H9 (cell line): ENCODE data around the gene SRP68. TPM values are rescaled to one million over a fixed set of nuclear protein-coding genes. Genes with fewer than 3 reads are reported as not detected.

Source experiments
- DNase-seq: peaks from one replicate; pipeline ENCODE4 v3.0.0-alpha.2; 2017
- H2AFZ ChIP-seq: one replicate; pipeline ENCODE4 v1.6.1; 2013; ENCODE audit warnings: mild to moderate bottlenecking, low read length, control low read depth, moderate library complexity
- H2AK5ac ChIP-seq: 2 replicates; pipeline ENCODE4 v1.6.1; 2013; ENCODE audit warnings: low read length, control low read depth, mixed read lengths; ENCODE audit not compliant: insufficient read length
- H2BK120ac ChIP-seq: one replicate; pipeline ENCODE4 v1.6.1; 2013; ENCODE audit warnings: low read depth, mild to moderate bottlenecking, low read length, control low read depth, inconsistent platforms; ENCODE audit not compliant: poor library complexity, severe bottlenecking
- H2BK12ac ChIP-seq: 2 replicates; pipeline ENCODE4 v1.6.1; 2013; ENCODE audit warnings: low read length, control low read depth, mixed read lengths, low read depth; ENCODE audit not compliant: insufficient read length
- H2BK15ac ChIP-seq: 2 replicates; pipeline ENCODE4 v1.6.1; 2013; ENCODE audit warnings: low read depth, low read length, control low read depth
- H2BK20ac ChIP-seq: one replicate; pipeline ENCODE4 v1.6.1; 2013; ENCODE audit warnings: low read depth, mild to moderate bottlenecking, low read length, control low read depth, inconsistent platforms; ENCODE audit not compliant: poor library complexity, severe bottlenecking
- H2BK5ac ChIP-seq: 2 replicates; pipeline ENCODE4 v1.6.1; 2013; ENCODE audit warnings: low read length, control low read depth, mixed read lengths; ENCODE audit not compliant: insufficient read length
- H3K14ac ChIP-seq: 2 replicates; pipeline ENCODE4 v1.6.1; 2013; ENCODE audit warnings: low read length, control low read depth; ENCODE audit not compliant: insufficient read depth
- H3K18ac ChIP-seq: 2 replicates; pipeline ENCODE4 v1.6.1; 2013; ENCODE audit warnings: low read depth, mild to moderate bottlenecking, mixed read lengths, low read length, control low read depth; ENCODE audit not compliant: insufficient read length
- H3K23ac ChIP-seq: 2 replicates; pipeline ENCODE4 v1.6.1; 2013; ENCODE audit warnings: low read length, control low read depth, mixed read lengths, low read depth; ENCODE audit not compliant: insufficient read length
- H3K23me2 ChIP-seq: 2 replicates; pipeline ENCODE4 v1.6.1; 2013; ENCODE audit warnings: low read depth, mild to moderate bottlenecking, mixed read lengths, low read length, control low read depth; ENCODE audit not compliant: insufficient read length, poor library complexity, severe bottlenecking
- H3K27ac ChIP-seq: 2 replicates; pipeline ENCODE4 v1.5.1; 2013; ENCODE audit warnings: low read length, control low read depth, mixed read lengths, low read depth; ENCODE audit not compliant: insufficient read length
- H3K27me3 ChIP-seq: 2 replicates; pipeline ENCODE4 v1.6.1; 2013; ENCODE audit warnings: low read length, control low read depth, inconsistent platforms; ENCODE audit not compliant: insufficient read depth
- H3K4ac ChIP-seq: 2 replicates; pipeline ENCODE4 v1.6.1; 2013; ENCODE audit warnings: low read depth, mild to moderate bottlenecking, control low read depth, inconsistent platforms, low read length, moderate library complexity
- H3K4me1 ChIP-seq: 2 replicates; pipeline ENCODE4 v1.6.1; 2013; ENCODE audit warnings: low read length, control low read depth, inconsistent platforms; ENCODE audit not compliant: insufficient read depth
- H3K4me2 ChIP-seq: 2 replicates; pipeline ENCODE4 v1.6.1; 2013; ENCODE audit warnings: low read length, control low read depth, mixed read lengths; ENCODE audit not compliant: insufficient read length, insufficient read depth
- H3K56ac ChIP-seq: 2 replicates; pipeline ENCODE4 v1.6.1; 2013; ENCODE audit warnings: low read depth, mild to moderate bottlenecking, mixed read lengths, low read length, control low read depth; ENCODE audit not compliant: insufficient read length
- H3K79me1 ChIP-seq: 2 replicates; pipeline ENCODE4 v1.6.1; 2013; ENCODE audit warnings: low read depth, mild to moderate bottlenecking, moderate library complexity, low read length, control low read depth, inconsistent platforms; ENCODE audit not compliant: insufficient read depth, poor library complexity, severe bottlenecking
- H3K79me2 ChIP-seq: 2 replicates; pipeline ENCODE4 v1.6.1; 2013; ENCODE audit warnings: low read length, control low read depth, inconsistent platforms; ENCODE audit not compliant: insufficient read depth
- H3K9ac ChIP-seq: 2 replicates; pipeline ENCODE4 v1.6.1; 2013; ENCODE audit warnings: low read length, control low read depth, mixed read lengths; ENCODE audit not compliant: insufficient read length; ENCODE audit errors: extremely low read depth
- H3K9me3 ChIP-seq: one replicate; pipeline ENCODE4 v1.6.1; 2013; ENCODE audit warnings: low read depth, low read length, inconsistent platforms; ENCODE audit not compliant: control insufficient read depth
- H3T11ph ChIP-seq: one replicate; pipeline ENCODE4 v1.6.1; 2013; ENCODE audit warnings: mild to moderate bottlenecking, low read length, control low read depth, inconsistent platforms
- H4K20me1 ChIP-seq: one replicate; pipeline ENCODE4 v1.6.1; 2013; ENCODE audit not compliant: control insufficient read depth, insufficient read length, insufficient read depth
- H4K5ac ChIP-seq: 2 replicates; pipeline ENCODE4 v1.6.1; 2013; ENCODE audit warnings: low read depth, mild to moderate bottlenecking, mixed read lengths, low read length, control low read depth; ENCODE audit not compliant: insufficient read length
- H4K8ac ChIP-seq: replicated peaks from 2 replicates; pipeline ENCODE4 v1.6.1; 2013; ENCODE audit warnings: low read length, control low read depth, mixed read lengths, low read depth; ENCODE audit not compliant: insufficient read length
- H4K91ac ChIP-seq: 2 replicates; pipeline ENCODE4 v1.6.1; 2013; ENCODE audit warnings: low read depth, mild to moderate bottlenecking, moderate library complexity, mixed read lengths, low read length, control low read depth; ENCODE audit not compliant: insufficient read length
- H3K27ac Mint-ChIP-seq, 3 experiments: 2 replicates in 2 of 3; 3 replicates in 1 of 3; pipeline ENCODE4 v1.8.0; 2020 to 2021; ENCODE audit warnings: mixed read lengths in 3 of 3, mild to moderate bottlenecking in 1 of 3, moderate library complexity in 1 of 3
- H3K27me3 Mint-ChIP-seq: 2 replicates; pipeline ENCODE4 v1.8.0; 2021; ENCODE audit warnings: low read depth, mild to moderate bottlenecking, moderate library complexity, mixed read lengths
- H3K36me3 Mint-ChIP-seq, 3 experiments: 2 replicates in 2 of 3; 3 replicates in 1 of 3; pipeline ENCODE4 v1.8.0; 2020 to 2021; ENCODE audit warnings: low read depth in 3 of 3, mixed read lengths in 3 of 3; ENCODE audit not compliant: insufficient read depth in 1 of 3
- H3K4me1 Mint-ChIP-seq, 2 experiments: 2 replicates each; pipeline ENCODE4 v1.8.0; 2020; ENCODE audit warnings: mixed read lengths in 2 of 2
- H3K4me3 Mint-ChIP-seq, 2 experiments: 2 replicates in 1 of 2; 3 replicates in 1 of 2; pipeline ENCODE4 v1.8.0; 2020 to 2021; ENCODE audit warnings: mild to moderate bottlenecking in 2 of 2, mixed read lengths in 2 of 2, moderate library complexity in 1 of 2
- H3K9me3 Mint-ChIP-seq, 2 experiments: 2 replicates in 1 of 2; 3 replicates in 1 of 2; pipeline ENCODE4 v1.8.0; 2020; ENCODE audit warnings: mild to moderate bottlenecking in 2 of 2, mixed read lengths in 2 of 2, moderate library complexity in 1 of 2
- CTCF ChIP-seq: fragments of 200-600 bp; sonication (generic); conservative IDR thresholded peaks from 3 replicates; pipeline ENCODE4 v1.8.0; 2021; ENCODE audit warnings: antibody characterized with exemption, mild to moderate bottlenecking
- WGBS: extraction: QIAGEN DNeasy Blood & Tissue Kit; methylation state at CpG from one replicate; pipeline ENCODE4 v1.1.7; 2013; ENCODE audit warnings: missing lambda C conversion rate, low lambda C conversion rate, mixed read lengths; ENCODE audit not compliant: insufficient read length; ENCODE audit errors: extremely low coverage; 5-methylcytosine and 5-hydroxymethylcytosine counted together
- total RNA-seq: library from RNA; stranded (reverse); gene quantifications from 2 replicates; pipeline ENCODE4 v1.2.1, GENCODE V29; 2021

SRP68 gene
- total RNA-seq, 1 experiment from 2014 or later = 86.1 TPM

- H3K4me1 ChIP-seq = peaks cover 6% of the 10 kb centered on the region
- no peaks in the 10 kb centered on the region; the same call in none of the 2 replicates for H3K27me3 Mint-ChIP-seq
- H3K79me2 ChIP-seq = no peaks in the 10 kb centered on the region
- H3K4me2 ChIP-seq = peak overlapping the region; percentile 14
- no peak overlapping the region for H2AK5ac ChIP-seq
- H2AFZ ChIP-seq = no peak overlapping the region
- H3K56ac ChIP-seq = no peak overlapping the region
- no peak for TF ChIP-seq CTCF
- H3K4me3 Mint-ChIP-seq = 0 out of 5 replicates have a peak overlapping the region, but pooled peaks of 1 of the 2 experiments have one; percentile 3
- no CpG with 5 or more reads among the region's 3 CpGs for WGBS
- H2BK120ac ChIP-seq = no peak overlapping the region
- no peak overlapping the region for H2BK15ac ChIP-seq
- no peak overlapping the region for H3K9ac ChIP-seq
- H3K27ac ChIP-seq = no peak overlapping the region
- peaks cover 3 to 10% (median 5%) of the 10 kb centered on the region in 3 experiments; a peak in 5 of 7 replicates for H3K36me3 Mint-ChIP-seq
- H4K5ac ChIP-seq = no peak overlapping the region
- no peak overlapping the region for H4K8ac ChIP-seq
- no peak overlapping the region for H2BK20ac ChIP-seq
- H3K79me1 ChIP-seq = no peaks in the 10 kb centered on the region
- H3K4ac ChIP-seq = no peak overlapping the region
- H2BK12ac ChIP-seq = no peak overlapping the region
- H3K9me3 ChIP-seq = no peaks in the 10 kb centered on the region
- H2BK5ac ChIP-seq = no peak overlapping the region
- peaks cover 11% of the 10 kb centered on the region for H3K23me2 ChIP-seq
- H3K27me3 ChIP-seq = no peaks in the 10 kb centered on the region
- H3K18ac ChIP-seq = peak overlapping the region; percentile 58
- H3K9me3 Mint-ChIP-seq = peaks cover 0 to 3% of the 10 kb centered on the region in 2 experiments; a peak in 1 of 5 replicates
- no peak for DNase-seq
- H3K4me1 Mint-ChIP-seq = peaks cover 20 to 29% of the 10 kb centered on the region in 2 experiments
- no peak overlapping the region for H4K91ac ChIP-seq
- H3K27ac Mint-ChIP-seq = peak overlapping the region in 1 of 3 experiments; percentile 89; a peak in 2 of 7 replicates
- H3T11ph ChIP-seq = no peak overlapping the region
- no peak overlapping the region for H3K23ac ChIP-seq
- H4K20me1 ChIP-seq = peaks cover 4% of the 10 kb centered on the region
- no peak overlapping the region for H3K14ac ChIP-seq
Observed at GRCh38 chr17:76106703-76107102, 34.4 kb upstream of the SRP68 start.
